Osteocyte (in vitro differentiated cells): ENCODE data around the gene ERCC4. TPM values are rescaled to one million over a fixed set of nuclear protein-coding genes. Genes with fewer than 3 reads are reported as not detected.

ENCODE experiments used
- DNase-seq: peaks from one replicate; pipeline ENCODE4 v3.0.0; 2021; ENCODE audit warnings: mixed read lengths; ENCODE audit not compliant: unreplicated experiment; ENCODE audit errors: extremely low spot score
- H3K27ac Mint-ChIP-seq: one replicate; pipeline ENCODE4 v1.8.0; 2021; ENCODE audit warnings: mild to moderate bottlenecking, mixed read lengths; ENCODE audit not compliant: unreplicated experiment
- H3K27me3 Mint-ChIP-seq: one replicate; pipeline ENCODE4 v1.8.0; 2021; ENCODE audit warnings: mixed read lengths; ENCODE audit not compliant: unreplicated experiment
- H3K36me3 Mint-ChIP-seq: one replicate; pipeline ENCODE4 v1.8.0; 2021; ENCODE audit warnings: mixed read lengths; ENCODE audit not compliant: unreplicated experiment
- H3K4me1 Mint-ChIP-seq: one replicate; pipeline ENCODE4 v1.8.0; 2021; ENCODE audit warnings: mixed read lengths; ENCODE audit not compliant: unreplicated experiment
- H3K4me3 Mint-ChIP-seq: one replicate; pipeline ENCODE4 v1.8.0; 2021; ENCODE audit warnings: mild to moderate bottlenecking, moderate library complexity, mixed read lengths; ENCODE audit not compliant: unreplicated experiment
- H3K9me3 Mint-ChIP-seq: one replicate; pipeline ENCODE4 v1.8.0; 2021; ENCODE audit warnings: mixed read lengths; ENCODE audit not compliant: unreplicated experiment
- CTCF ChIP-seq: fragments of 200-600 bp; sonication (generic); IDR thresholded peaks from 2 replicates; pipeline ENCODE4 v1.5.0; 2021; ENCODE audit warnings: antibody characterized with exemption, mild to moderate bottlenecking, moderate library complexity
- total RNA-seq: library from RNA; stranded (reverse); gene quantifications from 2 replicates; pipeline ENCODE4 v1.2.1, GENCODE V29; 2021

The ERCC4 gene
- total RNA-seq, 1 donor from 2014 or later, result 16.0 TPM

- no peak for TF ChIP-seq CTCF
- DNase-seq, result no peak
- H3K36me3 Mint-ChIP-seq, result peaks cover 5% of the 10 kb centered on the region
- H3K4me1 Mint-ChIP-seq, result no peaks in the 10 kb centered on the region
- H3K27me3 Mint-ChIP-seq, result peaks cover 2% of the 10 kb centered on the region
- H3K4me3 Mint-ChIP-seq, result no peak overlapping the region
- no peak overlapping the region for H3K27ac Mint-ChIP-seq
- H3K9me3 Mint-ChIP-seq, result peaks cover 11% of the 10 kb centered on the region
Observed at GRCh38 chr16:13983625-13984024, 63.7 kb downstream of the ERCC4 start.

- H3K27ac Mint-ChIP-seq, result no peak overlapping the region
- H3K36me3 Mint-ChIP-seq, result peaks cover 2% of the 10 kb centered on the region
- no peak for DNase-seq
- no peak overlapping the region for H3K4me3 Mint-ChIP-seq
- no peaks in the 10 kb centered on the region for H3K4me1 Mint-ChIP-seq
- H3K27me3 Mint-ChIP-seq, result peaks cover 2% of the 10 kb centered on the region
- no peak for TF ChIP-seq CTCF
- peaks cover 5% of the 10 kb centered on the region for H3K9me3 Mint-ChIP-seq
Observed at GRCh38 chr16:13984794-13985193, 64.8 kb downstream of the ERCC4 start.

- peaks cover 10% of the 10 kb centered on the region for H3K27me3 Mint-ChIP-seq
Observed at GRCh38 chr16:13988038-13988437, 68.1 kb downstream of the ERCC4 start.

GRCh38 chr16:13992322-13992721 is 72.4 kb downstream of the ERCC4 start:
- Mint-ChIP-seq H3K4me1 (peaks cover 2% of the 10 kb centered on the region), H3K27me3 (peaks cover 9% of the 10 kb centered on the region), H3K27ac (no peak overlapping the region), H3K4me3 (no peak overlapping the region), H3K9me3 (no peaks in the 10 kb centered on the region), H3K36me3 (no peaks in the 10 kb centered on the region)
- no peak for TF ChIP-seq CTCF
- DNase-seq, result peak; percentile 36

More at GRCh38 chr16:13988038-13988437, 68.1 kb downstream of the ERCC4 start:
- no peaks in the 10 kb centered on the region for H3K9me3 Mint-ChIP-seq
- H3K4me1 Mint-ChIP-seq, result no peaks in the 10 kb centered on the region
- H3K27ac Mint-ChIP-seq, result no peak overlapping the region
- peak; percentile 10 for DNase-seq
- no peak for TF ChIP-seq CTCF
- H3K4me3 Mint-ChIP-seq, result no peak overlapping the region
- no peaks in the 10 kb centered on the region for H3K36me3 Mint-ChIP-seq

GRCh38 chr16:13992976-13993375 is 73.0 kb downstream of the ERCC4 start:
- peaks cover 9% of the 10 kb centered on the region for H3K27me3 Mint-ChIP-seq
- H3K4me1 Mint-ChIP-seq, result peaks cover 2% of the 10 kb centered on the region
- TF ChIP-seq CTCF, result no peak
- H3K4me3 Mint-ChIP-seq, result no peak overlapping the region
- DNase-seq, result peak; percentile 64
- H3K27ac Mint-ChIP-seq, result no peak overlapping the region
- no peaks in the 10 kb centered on the region for H3K9me3 Mint-ChIP-seq
- H3K36me3 Mint-ChIP-seq, result no peaks in the 10 kb centered on the region
